ENCODE results near the gene BARX1. TPM values are rescaled to one million over a fixed set of nuclear protein-coding genes. Genes with fewer than 3 reads are reported as not detected.

Gene BARX1
- total and polyA plus RNA-seq, 12 donors = 0.32 TPM; not detected in 11

- Histone ChIP-seq H3K9me3 (replicated peaks in 1 of 3) (no peaks in the 10 kb centered on the region), H3K36me3 (replicated peaks in 1 of 2) (no peaks in the 10 kb centered on the region), H3K4me1 (replicated peaks in 1 of 2) (no peaks in the 10 kb centered on the region), H3K27me3 (no peaks in the 10 kb centered on the region), H3K27ac (no peak overlapping the region), H3K4me3 (no peak overlapping the region)
- DNase-seq = no peak
- whole genome bisulfite sequencing, 4 donors = 70 to 82% (median 74%) methylated on average over 4 of the region's 4 CpGs
- intact Hi-C loops (cut with DNase I) = no loop called here
- TF ChIP-seq CTCF (IDR thresholded peaks at IDR 0.05) (no peak), POLR2A (IDR thresholded peaks at IDR 0.05) (no peak)
These were observed 32.6 kb downstream of the BARX1 start for GRCh38 chr9:93922535-93922934.

GRCh38 chr9:93920131-93920800 lies 34.9 kb downstream of the BARX1 start:
- no peaks in the 10 kb centered on the region for H3K27me3 ChIP-seq
- H3K4me1 ChIP-seq (replicated peaks in 1 of 2) = no peaks in the 10 kb centered on the region
- no peaks in the 10 kb centered on the region for H3K36me3 ChIP-seq (replicated peaks in 1 of 2)
- no peak for DNase-seq
- intact Hi-C loops (cut with DNase I) = no loop called here
- H3K4me3 ChIP-seq = no peak overlapping the region
- no peak overlapping the region for H3K27ac ChIP-seq
- TF ChIP-seq CTCF (IDR thresholded peaks at IDR 0.05) (no peak), POLR2A (IDR thresholded peaks at IDR 0.05) (no peak)
- no peaks in the 10 kb centered on the region for H3K9me3 ChIP-seq (replicated peaks in 1 of 3)
- WGBS, 4 donors = 52 to 65% (median 53%) methylated on average over 15 to 21 of the region's 21 CpGs

DNA sequence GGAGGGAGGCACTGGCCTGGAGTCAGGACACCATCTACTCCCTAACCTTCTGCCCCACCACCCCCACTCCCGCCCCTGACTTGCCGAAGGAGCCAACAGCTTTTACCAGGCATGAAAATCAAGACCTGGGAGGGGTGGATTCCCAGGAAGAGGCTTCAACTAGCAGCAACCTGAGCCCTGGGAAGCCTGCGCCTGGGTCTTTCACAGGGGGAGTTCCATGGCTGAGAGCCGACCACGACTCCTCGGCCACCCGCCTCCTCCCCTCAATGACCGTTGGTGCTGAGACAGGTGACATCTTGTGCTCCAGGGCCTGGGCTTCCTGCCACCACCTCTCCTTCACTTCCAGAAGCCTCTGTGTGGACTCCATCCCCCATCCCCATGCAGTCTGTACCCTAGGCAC lies 37.1 kb downstream of the BARX1 start:
- Histone ChIP-seq H3K36me3 (replicated peaks in 1 of 2) (no peaks in the 10 kb centered on the region), H3K4me1 (replicated peaks in 1 of 2) (no peaks in the 10 kb centered on the region), H3K9me3 (replicated peaks in 1 of 3) (no peaks in the 10 kb centered on the region), H3K4me3 (no peak overlapping the region), H3K27me3 (no peaks in the 10 kb centered on the region), H3K27ac (no peak overlapping the region)
- TF ChIP-seq POLR2A (IDR thresholded peaks at IDR 0.05) (no peak), CTCF (IDR thresholded peaks at IDR 0.05) (no peak)
- no peak for DNase-seq
- 44 to 68% (median 60%) methylated on average over 6 to 8 of the region's 8 CpGs for WGBS, 4 donors
- intact Hi-C loops (cut with DNase I) = no loop called here

DNA sequence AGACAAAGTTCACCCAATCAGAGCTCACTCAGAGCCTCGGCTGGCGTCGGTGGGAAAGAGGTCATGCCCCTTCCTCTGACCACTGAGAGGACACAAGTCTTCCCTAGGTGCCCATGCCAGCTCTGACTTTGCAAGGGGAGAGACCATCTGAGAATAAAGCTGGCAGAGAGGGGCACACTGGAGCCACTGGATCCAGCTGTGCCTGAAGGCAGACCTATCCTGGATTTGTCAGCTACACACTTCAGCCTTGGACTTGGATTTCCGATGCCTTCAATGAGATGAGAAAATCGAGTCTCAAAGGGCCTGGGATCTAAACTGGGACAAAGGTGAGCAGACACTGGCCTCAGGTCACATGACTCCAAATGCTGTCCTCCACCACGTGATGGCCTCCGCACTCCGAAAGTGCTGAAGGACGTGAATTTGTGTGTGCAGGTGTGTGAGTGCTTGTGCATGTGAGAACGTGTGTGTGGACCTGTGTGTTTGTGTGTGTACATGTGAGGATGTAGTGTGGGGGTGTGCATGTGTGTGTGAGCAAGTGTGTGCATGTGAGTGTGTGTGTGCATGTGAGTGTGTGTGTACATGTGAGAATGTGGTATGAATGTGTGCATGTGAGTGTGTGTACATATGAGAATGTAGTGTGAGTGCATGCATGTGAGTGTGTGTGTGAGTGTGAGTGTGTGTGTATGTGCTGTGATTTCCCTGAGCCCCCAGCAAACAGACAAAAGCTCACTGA lies 37.9 kb downstream of the BARX1 start:
- TF ChIP-seq CTCF (IDR thresholded peaks at IDR 0.05) (no peak), POLR2A (IDR thresholded peaks at IDR 0.05) (no peak)
- Histone ChIP-seq H3K36me3 (replicated peaks in 1 of 2) (no peaks in the 10 kb centered on the region), H3K27ac (no peak overlapping the region), H3K27me3 (no peaks in the 10 kb centered on the region), H3K9me3 (replicated peaks in 1 of 3) (no peaks in the 10 kb centered on the region), H3K4me3 (no peak overlapping the region), H3K4me1 (replicated peaks in 1 of 2) (no peaks in the 10 kb centered on the region)
- intact Hi-C loops (cut with DNase I) = no loop called here
- WGBS, 4 donors = 70 to 90% (median 81%) methylated on average over 5 to 10 of the region's 10 CpGs
- no peak for DNase-seq
